HG03045 (cell line): ENCODE measurements around the gene HEXD.
A peak's percentile ranks its signal among the peaks of the same experiment; 100 is the strongest.
"Not testable (repeated sequence)": the region's sequence is repeated elsewhere in the genome, so short reads cannot be mapped to it uniquely, and the experiment has no call there.

Source experiments
- ATAC-seq: cut with Tn5 transposase; IDR thresholded peaks from one replicate; pipeline ENCODE4 v1.9.1; 2021; ENCODE audit warnings: mild to moderate bottlenecking, moderate library complexity; ENCODE audit not compliant: unreplicated experiment

The HEXD gene

DNA sequence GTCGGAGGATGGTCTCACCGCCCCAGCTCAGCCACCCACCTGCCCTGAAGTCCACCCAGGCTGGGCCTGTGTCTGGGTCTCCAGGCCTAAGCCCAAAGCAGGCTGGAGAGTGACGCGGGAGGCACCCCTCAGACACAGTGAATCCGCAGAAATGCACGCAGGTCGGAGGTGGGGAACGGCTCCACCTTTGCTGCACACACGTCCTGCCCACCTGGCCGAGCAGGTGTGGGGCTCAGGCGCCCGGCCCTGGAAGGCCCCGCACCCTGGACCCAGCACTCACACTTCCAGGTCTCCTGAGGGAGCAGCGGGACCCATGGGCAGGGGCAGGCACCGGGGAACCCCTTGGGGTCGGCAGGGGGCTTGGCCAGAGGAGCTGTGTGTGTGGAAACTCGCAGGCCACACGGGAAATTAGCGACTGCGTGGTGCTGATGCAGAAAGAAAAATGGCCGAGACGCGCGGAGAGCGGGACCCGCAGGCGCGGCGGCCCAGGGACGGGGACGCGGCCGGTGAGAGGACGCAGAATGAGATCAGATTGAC is 21.8 kb downstream of the HEXD start:
- ATAC-seq = no peak

DNA sequence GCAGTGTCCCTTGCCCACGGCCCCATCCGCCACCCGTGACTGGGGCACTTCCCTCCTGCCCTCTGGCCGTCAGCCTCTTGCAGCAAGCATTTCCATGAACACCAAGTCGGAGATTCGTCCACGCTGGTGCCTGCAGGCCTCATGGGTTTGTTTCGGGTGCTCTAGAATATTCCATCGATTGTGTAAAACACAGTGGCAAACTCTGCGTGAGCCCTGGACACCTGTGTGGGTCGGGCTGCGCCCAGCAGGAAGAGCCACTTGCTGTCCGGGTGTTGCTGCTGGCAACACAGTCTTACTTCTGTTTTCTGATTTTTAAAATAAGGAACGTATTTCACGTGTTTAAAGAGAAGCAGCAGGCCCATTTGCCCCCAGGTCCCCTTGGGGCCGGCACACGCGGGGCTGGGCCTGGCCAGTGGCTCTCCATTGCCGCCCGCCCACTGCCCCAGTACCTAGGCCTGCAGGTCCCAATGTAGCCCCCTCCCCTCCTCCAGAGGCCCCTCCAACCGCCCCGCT is 22.4 kb downstream of the HEXD start:
- ATAC-seq = no peak

DNA sequence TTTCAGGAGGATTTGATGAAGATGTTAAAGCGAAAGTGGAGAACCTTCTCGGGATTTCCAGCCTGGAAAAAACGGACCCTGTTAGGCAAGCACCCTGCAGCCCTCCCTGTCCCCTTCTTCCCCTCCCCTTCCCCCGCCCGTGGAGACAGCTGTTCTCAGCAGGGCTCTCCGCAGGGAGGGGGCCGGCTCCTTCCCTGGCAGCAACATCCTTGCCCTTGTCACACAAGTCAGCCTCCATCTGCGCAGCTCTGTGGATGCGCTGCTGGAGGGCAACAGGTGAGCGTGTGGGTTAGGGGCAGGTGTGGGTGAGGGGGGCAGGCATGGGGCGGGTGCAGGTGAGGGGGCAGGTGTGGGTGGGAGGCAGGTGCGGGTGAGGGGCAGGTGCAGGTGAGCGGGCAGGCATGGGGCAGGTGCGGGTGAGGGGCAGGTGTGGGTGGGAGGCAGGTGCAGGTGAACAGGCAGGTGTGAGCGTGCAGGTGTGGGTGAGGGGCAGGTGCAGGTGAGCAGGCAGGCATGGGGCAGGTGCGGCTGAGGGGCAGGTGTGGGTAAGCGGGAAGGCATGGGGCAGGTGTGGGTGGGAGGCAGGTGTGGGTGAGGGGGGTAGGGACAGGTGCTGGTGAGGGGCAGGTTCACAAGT is 23.0 kb downstream of the HEXD start:
- ATAC-seq = no peak

DNA sequence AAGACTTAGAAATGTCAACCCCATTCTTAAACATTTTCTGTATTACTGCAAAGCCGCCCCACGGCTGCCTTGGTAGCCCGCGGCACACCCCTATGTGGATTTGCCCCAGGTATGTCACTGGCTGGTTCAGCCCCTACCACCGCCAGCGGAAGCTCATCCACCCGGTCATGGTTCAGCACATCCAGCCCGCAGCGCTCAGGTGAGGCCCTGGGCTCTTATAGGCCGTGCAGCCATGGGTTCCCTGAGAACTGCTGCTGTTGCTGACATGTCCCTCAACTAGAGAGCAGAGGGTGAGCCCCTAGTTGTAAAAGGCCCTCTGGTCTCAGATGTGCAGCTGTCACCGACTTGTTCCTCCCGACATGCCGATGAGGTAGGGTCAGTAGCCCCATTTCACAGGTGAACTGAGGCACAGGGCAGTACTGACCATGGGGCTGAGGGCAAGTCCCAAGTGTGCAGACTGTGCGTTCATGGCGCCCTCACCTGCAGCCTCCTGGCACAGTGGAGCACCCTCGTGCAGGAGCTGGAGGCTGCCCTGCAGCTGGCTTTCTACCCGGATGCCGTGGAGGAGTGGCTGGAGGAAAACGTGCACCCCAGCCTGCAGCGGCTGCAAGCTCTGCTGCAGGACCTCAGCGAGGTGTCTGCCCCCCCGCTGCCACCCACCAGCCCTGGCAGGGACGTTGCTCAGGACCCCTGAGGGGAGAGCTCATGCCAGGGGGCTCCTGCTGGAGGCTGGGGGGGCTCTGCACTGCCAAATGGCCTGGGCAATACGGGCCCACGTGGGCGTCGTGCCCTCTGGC is 23.7 kb downstream of the HEXD start:
- ATAC-seq = no peak

DNA sequence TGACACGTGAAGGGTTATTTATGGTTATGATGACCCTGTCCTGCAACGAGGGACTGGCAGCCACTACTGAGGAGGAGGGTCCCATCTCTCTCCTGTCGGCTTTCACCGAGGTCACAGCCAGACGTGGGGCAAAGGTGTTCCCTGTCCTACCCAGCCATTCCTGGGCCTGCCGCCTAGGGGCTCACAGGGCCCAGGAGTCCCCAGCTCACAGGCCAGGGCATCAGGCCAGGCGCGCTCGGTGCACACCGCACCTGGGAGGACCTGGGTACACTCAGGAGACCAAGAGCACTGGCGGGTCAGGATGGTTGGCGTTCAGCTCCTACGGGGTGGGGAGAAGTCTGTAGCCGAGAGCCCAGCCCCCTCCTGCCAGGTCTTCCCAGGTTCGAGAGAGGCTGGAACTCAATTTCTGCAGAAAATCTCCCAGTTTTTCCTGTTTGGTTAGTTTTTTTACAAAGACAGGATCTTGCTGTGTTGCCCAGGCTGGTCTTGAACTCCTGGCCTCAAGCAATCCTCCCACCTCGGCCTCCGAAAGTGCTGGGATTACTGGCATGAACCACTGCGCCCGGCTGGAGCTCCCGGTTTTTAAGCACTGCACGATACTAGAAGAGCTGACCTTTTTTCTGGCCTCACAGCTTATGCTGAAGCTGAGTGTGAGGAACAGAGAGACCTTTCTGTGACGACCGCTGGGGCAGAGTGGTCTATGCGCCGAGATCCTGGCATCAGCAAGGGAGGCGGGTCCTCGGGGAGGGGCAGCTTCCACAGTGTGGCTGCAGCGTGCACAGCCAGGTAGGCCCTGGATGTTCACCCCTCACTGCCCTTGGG is 24.7 kb downstream of the HEXD start:
- ATAC-seq = no peak

DNA sequence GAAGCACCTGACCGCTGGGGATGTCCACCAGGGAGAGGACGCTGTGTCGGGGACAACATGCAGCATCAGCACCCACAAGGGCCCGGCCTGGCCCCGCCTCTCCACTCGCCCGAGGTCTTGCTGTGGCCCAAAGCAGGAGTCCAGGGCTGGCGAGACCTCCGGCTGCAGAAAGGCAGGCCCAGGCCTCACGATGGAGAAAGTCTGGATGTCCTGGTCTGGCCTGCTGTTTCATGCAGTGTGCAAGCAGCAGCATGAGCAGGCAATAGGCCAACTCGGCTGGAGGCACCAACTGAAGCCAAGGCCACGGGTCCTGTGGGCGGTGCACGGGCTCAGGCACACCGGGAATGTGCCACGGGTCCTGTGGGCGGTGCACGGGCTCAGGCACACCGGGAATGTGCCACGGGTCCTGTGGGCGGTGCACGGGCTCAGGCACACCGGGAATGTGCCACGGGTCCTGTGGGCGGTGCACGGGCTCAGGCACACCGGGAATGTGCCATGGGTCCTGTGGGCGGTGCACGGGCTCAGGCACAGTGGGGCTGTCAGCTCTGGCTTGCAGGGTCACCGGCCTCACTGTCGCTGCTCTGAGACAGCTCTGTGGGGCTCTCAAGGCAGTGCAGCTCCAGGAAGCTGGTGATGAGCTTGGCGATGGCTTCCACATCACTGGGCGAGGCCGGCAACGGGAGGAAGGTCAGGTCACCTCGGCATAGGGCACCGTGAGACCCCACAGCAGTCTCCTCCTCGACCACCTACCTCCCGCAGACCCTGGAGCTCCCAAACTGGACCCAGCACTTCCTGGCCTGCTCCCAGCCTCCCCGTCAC is 25.5 kb downstream of the HEXD start:
- ATAC-seq = no peak

DNA sequence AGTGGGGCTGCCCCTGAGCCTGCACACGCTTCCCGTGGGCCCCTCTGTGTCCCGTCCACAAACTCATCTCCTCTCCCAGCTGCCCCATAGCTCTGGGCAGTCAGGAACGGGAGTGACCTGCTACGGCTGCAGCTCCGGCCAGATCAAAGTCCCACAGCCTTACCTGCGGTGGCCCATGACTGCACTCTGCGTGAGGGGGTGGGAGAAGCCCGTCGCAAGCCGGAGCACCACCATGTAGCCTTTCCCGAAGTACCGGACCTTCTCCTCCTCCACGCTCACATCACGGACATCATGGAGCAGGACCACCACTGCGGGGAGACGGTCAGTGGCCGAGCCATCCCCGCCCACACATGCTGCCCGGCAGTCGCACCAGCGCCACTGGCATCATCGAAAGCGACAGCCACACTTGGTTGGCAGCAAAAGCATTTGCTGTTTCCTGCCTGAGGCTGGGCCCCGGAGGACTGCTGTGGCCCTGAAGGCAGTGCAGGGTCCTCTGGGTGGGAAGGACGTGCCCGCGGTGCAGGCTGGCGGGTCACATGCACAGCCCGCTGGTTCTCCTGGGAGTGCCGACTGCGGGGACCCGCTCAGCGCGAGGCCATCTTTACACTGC is 26.2 kb downstream of the HEXD start:
- ATAC-seq = no peak

DNA sequence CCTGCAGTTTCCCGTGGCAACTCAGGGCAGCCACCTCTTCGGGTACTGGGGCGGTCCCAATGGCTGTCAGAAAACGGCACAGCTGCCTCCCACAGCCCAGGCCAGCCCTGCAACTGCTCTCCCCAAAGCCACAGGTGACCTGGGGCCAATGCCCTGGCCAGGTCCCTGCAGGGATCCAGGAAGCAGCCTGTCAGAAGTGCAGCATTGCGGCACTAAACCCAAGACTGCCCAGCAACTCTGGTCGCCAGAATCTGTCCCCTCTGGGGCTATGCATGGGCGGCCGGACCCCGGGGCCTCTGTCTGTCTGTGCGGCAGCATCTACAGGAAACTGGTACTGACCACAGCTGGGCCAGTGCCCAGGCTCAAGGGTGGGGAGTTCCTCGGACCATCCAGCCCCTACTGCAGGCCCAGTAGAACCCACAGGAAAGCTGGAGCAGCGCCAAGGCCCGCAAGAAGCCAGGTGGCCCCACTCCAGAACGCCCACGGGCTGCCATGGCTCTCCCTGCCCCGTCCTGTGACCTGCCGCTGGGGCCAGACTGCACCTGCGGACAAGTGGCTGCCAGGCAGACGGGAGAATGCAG is 26.9 kb downstream of the HEXD start:
- no peak for ATAC-seq

DNA sequence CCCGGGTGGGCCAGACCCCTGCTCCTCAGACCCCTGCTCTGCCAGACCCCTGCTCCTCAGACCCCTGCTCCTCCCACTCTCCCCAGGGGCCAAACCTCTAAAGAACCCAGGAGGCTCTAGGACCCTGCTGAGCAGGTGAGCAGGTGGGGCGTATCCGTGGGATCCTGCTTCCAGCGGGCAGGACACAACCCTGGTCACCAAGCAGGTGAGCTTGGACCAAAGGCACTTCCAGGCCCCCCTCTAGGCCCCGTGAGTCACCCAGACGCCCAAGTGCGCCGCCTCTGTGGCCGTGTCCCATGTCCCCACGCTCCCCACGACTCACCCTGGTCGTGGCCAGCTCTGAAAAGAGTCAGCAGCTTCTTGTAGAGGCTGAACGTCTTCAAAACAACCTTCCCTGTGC is 27.4 kb downstream of the HEXD start:
- ATAC-seq = no peak

DNA sequence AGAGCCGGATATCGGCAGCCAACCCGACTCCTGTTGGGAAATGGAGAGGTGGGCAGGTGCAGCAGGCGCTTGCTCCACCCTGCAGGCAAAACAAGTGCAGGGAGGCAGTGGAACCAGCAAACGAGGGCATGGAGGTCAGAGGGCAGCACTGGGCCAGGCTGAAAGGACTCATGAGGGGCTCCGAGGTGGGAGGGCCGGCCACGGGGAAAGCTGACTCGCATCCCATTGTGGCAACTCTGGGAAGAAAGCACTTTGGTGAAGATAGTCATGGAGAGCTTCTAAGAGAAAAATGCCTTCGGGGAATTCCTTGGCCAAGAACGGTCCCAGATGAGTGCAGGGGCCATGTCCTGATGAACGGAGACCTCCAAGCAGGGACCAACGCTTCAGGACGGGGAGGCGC is 28.0 kb downstream of the HEXD start:
- no peak for ATAC-seq

DNA sequence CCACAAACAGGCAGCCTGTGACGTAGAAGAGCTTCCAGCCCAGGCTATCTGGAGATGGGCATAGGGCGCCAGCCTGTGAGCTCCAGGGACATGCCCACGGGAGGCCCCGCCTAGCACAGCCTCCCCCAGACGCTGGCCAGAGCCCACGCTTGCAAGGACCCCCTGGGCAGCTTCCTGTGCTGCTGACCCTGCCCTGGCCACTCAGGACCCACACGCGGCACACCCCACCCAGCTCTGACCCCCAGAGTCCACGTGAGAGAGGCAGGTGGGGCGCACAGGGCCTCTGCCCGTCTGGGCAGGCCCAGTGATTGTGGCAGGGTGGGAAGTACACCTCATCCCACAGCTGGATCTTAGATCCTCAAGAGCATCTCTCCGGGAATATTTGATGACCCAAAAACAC is 28.5 kb downstream of the HEXD start:
- ATAC-seq = no peak

DNA sequence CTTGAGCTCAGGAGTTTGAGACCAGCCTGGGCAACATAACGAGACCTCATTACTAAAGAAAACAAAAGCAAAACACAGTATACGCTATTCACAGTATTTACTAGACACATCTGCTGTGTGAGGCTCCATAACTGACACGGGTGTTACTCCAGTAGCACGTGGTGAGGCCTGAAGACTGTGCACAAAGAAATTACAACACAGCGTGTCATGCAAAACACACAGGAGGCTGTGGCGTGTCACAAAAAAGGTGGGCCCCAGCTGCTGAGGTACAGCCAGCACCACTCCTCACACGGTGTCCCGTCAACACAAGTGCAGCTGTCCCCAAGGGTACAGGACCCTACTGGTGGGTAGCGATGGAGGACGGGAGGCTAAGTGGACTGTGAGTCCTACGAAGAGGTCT is 29.7 kb downstream of the HEXD start:
- no peak for ATAC-seq

DNA sequence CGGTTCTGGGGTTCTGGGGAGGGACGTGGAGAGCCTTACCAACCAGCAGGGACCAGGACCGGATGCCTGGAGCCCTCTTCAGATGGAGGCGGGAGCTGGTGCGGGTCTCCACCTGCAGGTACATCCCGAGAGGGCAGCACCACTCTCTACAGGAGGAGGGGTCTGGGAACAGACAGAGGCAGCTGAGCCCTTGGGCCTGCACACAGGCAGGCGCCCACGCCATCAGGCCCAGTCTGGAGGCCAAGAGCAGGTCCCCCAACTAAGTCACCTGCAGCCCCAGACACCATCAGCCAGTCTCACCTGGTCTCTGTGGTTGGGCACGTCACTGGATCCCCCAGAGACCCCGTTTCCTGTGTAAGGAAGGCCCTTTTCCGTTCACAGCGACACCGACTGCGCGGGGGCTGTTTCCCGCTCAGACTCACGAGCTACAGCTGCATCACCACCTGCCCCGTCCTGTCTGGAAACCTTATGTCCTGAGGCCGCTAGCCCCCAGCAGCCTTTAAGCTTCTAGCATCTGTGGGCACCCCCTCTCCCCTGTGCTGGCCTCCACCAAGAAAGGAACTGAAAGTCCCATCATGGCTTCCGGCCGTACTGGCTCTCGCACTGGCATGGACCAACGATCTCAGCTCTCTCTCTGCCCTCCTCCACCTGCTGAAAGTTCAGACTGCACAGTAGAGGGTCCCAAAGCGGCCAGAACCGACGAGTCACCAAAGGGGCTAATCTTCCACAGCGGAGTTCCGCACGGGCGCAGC is 31.2 kb downstream of the HEXD start:
- peak; percentile 42 for ATAC-seq

DNA sequence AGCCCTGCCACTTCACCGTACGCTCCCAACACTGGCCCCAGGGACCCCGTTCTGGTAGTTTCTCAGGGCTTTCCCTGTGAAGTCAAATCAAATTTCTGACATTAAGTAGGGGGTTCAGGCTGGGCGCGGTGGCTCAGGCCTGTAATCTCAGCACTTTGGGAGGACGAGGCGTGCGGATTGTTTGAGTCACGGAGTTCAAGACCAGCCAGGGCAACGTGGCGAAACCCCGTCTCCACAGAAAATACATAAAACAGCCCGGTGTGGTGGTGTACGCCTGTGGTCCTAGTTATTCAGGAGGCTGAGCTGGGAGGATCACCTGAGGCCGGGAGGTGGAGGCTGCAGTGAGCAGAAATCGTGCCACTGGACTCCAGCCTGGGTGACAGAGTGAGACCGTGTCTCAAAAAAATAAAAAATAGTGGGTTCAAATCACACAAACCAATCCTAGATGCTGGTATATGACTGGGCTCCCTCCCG is 31.8 kb downstream of the HEXD start:
- ATAC-seq = no peak

DNA sequence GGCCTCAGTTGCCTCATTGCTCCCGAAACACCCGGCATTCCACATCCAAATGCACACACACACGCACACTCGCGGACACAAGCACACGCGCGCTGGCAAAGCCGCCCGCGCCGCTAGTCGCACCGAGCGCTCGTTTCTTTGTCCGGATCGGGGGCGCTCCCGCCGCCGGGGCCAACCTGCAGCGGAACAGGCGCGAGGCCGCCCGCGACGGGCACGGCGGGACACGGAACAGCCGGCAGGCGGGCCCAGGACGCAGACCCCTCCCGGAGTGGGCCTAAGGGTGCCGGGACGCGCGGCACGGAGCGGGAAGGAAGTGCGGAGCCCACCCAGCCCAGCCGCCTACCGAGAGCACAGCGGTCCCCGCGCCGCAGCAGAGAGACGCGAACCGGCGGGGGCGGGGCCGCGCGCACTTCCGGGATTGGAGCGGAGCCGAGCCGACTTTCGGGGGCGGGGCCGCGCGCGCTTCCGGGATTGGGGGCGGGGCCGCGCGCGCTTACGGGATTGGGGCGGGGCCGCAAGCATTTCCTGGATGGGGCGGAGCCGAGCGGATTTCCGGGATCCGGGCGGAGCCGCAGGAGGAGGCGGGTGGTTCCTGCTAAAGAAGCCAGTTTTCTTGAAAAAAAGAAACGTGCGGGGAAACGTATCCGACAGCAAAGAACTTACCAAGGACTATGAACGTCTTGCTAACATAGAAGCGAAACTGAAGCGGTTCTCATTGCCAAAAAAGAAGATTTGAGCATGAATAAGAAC is 32.4 kb downstream of the HEXD start, which contains the start of gene CYBC1:
TSS of gene CYBC1 (minus strand) at position 396 of the 750 bp plus-strand sequence. CDS start 1,498 bp downstream, outside the sequence.
- ATAC-seq = peak; percentile 76

DNA sequence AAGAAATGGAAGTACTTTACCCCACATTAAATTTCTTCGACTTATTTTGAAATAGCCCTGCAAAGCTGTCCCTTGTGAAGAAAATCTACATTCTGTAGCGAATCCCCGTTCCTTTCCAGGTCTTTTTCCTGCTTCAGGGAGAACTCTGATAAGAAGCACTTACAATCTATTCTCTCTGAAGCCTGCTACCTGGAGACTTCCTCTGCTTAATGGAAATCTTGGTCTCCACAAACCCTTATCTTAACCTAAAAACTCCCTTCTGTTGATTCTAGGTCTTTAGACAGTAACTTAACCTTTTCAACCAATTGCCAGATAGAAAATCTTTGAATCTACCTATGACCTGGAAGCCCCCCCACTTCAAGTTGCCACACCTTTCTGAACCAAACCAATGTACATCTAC is 34.0 kb downstream of the HEXD start:
- ATAC-seq = no peak

DNA sequence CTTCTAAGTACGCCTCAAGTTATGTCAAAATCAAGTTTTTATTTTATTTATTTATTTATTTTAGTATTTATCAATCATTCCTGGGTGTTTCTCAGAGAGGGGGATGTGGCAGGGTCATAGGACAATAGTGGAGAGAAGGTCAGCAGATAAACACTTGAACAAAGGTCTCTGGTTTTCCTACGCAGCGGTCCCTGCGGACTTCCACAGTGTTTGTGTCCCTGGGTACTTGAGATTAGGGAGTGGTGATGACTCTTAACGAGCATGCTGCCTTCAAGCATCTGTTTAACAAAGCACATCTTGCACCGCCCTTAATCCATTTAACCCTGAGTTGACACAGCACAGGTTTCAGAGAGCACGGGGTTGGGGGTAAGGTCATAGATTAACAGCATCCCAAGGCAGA is 35.0 kb downstream of the HEXD start:
- ATAC-seq = not testable (repeated sequence)

DNA sequence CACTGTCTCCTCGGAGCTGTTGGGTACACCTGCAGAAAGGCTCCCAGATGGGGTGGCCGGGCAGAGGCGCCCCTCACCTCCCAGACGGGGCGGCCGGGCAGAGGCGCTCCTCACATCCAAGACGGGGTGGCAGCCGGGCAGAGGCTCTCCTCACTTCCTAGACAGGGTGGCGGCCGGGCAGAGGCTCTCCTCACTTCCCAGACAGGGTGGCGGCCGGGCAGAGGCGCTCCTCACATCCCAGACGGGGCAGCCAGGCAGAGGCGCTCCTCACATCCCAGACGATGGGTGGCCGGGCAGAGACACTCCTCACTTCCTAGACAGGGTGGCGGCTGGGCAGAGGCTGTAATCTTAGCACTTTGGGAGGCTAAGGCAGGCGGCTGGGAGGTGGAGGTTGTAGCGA is 35.6 kb downstream of the HEXD start:
- not testable (repeated sequence) for ATAC-seq
